Stimulated activated CD8-positive, alpha-beta memory T cell treated with anti-CD3 and anti-CD28 coated beads, Interleukin-7, amount 100 ng/mL, for 4 hours (primary cell): ENCODE results near the gene ID4.
"Not testable (repeated sequence)": the region's sequence is repeated elsewhere in the genome, so short reads cannot be mapped to it uniquely, and the experiment has no call there.

Experiments
- DNase-seq, 2 donors: peaks; one replicate each; pipeline ENCODE4 v3.0.0-alpha.2; 2020; ENCODE audit warnings: low read depth in 2 of 2

The ID4 gene

DNA sequence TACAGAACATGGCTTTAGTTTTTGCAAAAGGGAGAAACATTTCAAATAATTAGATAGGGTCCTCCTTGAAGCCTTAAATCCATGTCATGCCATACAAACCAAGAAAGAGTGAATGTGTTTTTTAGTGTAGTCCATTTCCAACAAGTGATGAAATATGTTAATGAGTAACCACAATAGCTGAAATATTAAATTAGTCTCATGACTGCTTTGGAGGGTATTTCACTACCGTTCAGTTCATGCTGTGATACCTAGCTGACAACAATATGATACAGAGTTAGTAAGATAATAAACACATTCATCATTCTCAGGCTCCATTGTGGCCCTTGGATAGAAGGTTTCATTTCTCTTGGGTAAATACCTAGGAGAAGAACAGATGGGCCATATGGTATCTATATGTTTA lies 5.8 kb upstream of the ID4 start:
- no peak for DNase-seq

- DNase-seq = no peak
Measured at GRCh38 chr6:19833947-19834346, 3.2 kb upstream of the ID4 start.

DNA sequence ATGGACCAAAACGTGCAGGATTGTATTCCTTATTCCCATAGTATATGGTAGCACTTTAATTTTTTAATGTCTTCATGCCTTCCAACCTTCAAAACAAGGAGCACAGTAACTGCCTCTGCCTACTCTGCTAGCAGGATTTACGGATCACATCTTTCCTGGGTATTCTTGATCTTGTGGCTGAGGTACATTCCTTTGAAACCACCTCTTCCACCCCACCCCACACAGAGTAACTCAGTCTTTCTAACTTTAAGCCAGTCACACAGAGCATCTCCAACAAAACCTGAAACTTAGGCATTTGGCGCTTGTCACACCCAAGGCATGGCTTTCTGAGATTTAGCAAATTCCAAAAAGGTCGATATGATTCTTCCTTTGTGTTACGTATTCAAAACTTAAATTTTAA lies 2.3 kb upstream of the ID4 start:
- no peak for DNase-seq

GRCh38 chr6:19835605-19836004 lies 1.6 kb upstream of the ID4 start:
- DNase-seq = no peak

- no peak for DNase-seq
Measured at GRCh38 chr6:19837511-19838441, 606 bp downstream of the ID4 start.

GRCh38 chr6:19838442-19839236 lies 1.5 kb downstream of the ID4 start:
- DNase-seq = no peak

GRCh38 chr6:19839237-19839546 lies 2.0 kb downstream of the ID4 start:
- no peak for DNase-seq

DNA sequence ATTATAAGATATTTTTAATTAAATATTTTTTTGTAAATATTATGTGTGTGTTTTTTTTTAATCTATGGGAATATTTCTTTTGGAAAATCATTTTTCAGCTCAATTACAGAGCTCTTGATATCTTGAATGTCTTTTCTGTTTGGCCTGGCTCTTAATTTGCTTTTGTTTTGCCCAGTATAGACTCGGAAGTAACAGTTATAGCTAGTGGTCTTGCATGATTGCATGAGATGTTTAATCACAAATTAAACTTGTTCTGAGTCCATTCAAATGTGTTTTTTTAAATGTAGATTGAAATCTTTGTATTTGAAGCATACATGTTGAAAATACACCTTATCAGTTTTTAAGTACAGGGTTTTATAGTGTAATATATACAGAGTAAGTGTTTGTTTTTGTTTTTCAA lies 2.6 kb downstream of the ID4 start:
- no peak for DNase-seq

DNA sequence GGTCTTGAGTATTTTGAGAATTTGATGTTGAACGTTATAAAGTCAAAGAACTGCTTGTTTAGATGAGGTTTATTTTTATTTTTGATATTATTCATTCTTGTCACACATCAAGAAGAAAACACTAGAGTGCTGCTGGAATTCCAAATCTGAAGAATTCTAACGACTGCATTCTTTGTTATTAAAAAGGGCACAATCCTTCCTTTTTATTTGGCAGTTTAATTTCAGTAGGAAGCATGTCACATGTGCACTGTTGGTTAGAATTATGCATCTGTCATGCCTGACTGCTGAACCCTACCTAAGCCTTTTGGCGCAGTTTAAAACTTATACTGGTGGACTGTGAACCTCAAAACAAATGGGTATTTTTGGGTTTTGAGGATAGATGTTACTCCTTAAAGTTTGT lies 4.0 kb downstream of the ID4 start:
- DNase-seq = no peak

DNA sequence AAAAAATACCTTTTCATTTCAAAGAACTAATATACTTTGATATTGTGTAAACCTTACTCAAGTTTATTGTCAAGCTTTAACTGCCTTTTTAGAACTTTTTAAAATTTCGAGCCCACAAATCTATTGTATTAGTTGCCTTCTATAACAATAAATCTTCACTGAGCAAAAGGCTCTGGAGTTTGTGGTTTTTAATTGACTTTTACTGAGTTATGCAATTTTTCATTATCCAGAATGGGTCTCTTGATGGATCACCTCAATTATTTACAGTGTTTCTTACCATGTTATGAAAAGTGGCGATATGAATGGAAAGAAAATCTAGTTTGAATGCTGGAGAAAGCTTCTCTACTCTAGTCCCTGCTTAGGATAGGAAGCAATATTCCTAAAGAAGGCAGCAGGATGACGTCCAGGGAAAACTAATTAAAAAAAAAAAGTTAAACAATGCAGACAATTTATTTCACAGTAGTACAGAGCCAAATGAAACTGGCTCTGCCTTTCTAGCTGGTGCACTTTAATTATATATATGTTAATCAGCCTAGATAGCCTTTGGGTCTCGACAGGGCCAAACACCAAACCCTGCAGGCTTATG lies 5.0 kb downstream of the ID4 start:
- no peak for DNase-seq

DNA sequence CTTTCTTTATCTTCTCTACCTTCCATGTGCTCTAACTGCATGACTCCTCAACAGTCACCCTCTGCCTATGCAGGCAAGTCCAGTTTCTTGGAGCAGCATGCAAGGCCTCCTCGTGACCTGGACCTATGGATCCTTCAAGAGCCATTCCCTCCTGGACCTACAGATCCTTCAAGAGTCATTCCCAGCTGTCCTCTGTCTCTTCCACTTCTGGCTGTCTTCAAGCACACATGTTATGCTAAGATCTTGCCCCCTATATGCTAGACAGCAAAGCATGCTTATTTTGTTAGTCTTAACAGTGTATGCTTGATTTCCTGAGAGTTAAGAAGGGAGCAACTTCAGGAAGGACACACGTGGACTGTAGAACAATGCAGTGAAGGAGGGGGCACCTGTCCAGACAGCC lies 7.5 kb downstream of the ID4 start:
- no peak for DNase-seq

DNA sequence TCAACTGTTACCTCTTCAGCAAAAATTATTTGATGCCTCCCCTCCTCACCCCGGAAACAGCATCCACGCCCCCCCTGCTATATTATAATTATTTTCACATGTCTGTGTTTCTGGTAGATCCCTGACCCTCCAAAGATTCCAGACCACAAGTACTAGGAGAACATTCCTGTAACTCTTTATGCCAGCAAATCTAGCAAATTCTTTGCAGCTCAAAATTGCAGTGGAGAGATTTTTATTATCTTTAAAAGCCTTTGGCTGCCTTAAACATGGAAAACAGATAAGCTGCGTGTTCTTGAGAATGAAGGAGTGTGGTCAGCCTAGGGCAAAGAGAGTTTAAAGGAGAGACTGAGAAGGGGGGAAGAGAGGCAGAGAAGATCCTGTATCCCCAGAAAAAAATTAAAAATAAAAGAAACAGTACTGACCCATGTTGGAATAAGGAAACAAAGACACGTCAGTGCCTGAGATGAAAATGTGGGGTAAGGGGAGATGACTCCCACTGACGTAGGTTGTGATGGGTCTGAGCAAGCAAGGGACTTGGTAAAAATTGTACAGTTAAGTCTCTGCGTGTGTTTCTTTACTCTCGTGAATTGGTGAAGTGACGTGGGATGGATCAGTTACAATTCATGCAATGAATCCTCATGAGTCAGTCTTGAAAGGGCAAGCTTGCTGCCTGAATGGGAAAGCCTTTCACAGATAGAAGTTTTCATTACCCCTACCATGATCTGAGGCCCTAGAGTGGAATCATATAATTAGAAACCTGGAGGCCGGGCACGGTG lies 8.3 kb downstream of the ID4 start:
- DNase-seq = no peak

DNA sequence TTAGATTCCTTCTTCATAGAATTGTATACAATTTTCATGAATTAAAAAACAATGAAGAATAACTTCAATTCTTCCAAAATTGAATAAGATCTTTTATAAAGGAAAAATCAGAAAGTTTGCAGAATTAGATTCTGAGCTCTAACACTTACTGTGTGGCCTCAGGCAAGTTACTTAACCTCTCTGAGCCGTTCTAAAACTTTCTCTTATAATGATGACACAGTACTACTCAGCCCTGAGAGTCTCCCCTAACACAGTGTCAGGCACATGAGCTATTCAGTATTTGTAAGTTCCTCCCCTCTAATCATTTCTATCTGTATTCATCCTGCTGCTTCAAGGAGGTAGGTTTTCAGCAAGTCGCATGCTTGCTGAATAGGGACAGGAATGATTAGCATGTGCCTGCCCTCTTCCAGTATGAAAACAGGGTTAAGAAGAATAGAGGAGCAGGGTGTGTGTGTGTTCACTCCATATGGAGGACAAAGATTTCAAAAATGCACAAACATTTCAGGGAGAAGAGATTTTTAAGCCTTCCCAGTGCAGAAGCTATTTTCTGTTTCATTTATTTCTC lies 11.4 kb downstream of the ID4 start:
- no peak for DNase-seq

- no peak for DNase-seq
Measured at GRCh38 chr6:19849196-19849595, 12.0 kb downstream of the ID4 start.

GRCh38 chr6:19849755-19850154 lies 12.6 kb downstream of the ID4 start:
- DNase-seq = no peak

- DNase-seq = no peak
Measured at GRCh38 chr6:19851241-19852089, 14.3 kb downstream of the ID4 start.

GRCh38 chr6:19852090-19852457 lies 14.9 kb downstream of the ID4 start:
- DNase-seq = no peak

GRCh38 chr6:19852927-19853326 lies 15.8 kb downstream of the ID4 start:
- DNase-seq = no peak

DNA sequence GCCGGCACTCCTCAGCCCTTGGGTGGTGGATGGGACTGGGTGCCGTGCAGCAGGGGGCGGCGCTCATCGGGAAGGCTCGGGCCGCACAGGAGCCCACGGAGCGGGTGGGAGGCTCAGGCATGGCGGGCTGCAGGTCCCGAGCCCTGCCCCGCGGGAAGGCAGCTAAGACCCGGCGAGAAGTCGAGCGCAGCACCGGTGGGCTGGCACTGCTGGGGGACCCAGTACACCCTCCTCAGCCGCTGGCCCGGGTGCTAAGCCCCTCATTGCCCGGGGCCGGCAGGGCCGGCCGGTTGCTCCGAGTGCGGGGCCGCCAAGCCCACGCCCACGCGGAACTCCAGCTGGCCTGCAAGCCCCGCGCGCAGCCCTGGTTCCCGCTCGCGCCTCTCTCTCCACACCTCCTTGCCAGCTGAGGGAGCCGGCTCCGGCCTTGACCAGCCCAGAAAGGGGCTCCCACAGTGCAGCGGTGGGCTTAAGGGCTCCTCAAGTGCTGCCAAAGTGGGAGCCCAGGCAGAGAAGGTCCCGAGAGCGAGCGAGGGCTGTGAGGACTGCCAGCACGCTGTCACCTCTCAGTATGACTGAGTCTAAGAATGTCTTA lies 17.3 kb downstream of the ID4 start:
- DNase-seq = not testable (repeated sequence)

DNA sequence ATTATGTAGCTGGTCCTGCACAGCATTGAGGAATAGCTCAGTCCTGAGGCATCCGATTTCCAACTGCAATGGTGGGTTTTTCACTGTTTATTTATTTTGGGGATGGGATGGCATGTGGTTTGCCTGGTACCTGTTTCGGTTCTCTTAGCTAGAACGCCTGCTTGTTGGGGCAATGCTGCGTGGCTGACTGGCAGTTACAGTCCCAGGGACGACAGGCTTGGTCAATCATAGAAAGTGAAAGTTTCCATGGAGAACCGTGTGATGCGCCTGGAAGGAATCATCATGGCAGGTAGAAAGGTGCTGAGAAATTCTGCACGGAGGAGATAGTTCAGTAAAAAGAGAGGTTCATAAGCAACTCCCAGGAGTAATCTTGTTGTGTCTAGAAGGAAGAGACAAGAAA lies 18.4 kb downstream of the ID4 start:
- no peak for DNase-seq
